H9 (cell line): ENCODE results near the gene ANK3. TPM values are rescaled to one million over a fixed set of nuclear protein-coding genes. Genes with fewer than 3 reads are reported as not detected.

Experiments
- DNase-seq: peaks from one replicate; pipeline ENCODE4 v3.0.0-alpha.2; 2017
- H2AFZ ChIP-seq: one replicate; pipeline ENCODE4 v1.6.1; 2013; ENCODE audit warnings: mild to moderate bottlenecking, low read length, control low read depth, moderate library complexity
- H2AK5ac ChIP-seq: 2 replicates; pipeline ENCODE4 v1.6.1; 2013; ENCODE audit warnings: low read length, control low read depth, mixed read lengths; ENCODE audit not compliant: insufficient read length
- H2BK120ac ChIP-seq: one replicate; pipeline ENCODE4 v1.6.1; 2013; ENCODE audit warnings: low read depth, mild to moderate bottlenecking, low read length, control low read depth, inconsistent platforms; ENCODE audit not compliant: poor library complexity, severe bottlenecking
- H2BK12ac ChIP-seq: 2 replicates; pipeline ENCODE4 v1.6.1; 2013; ENCODE audit warnings: low read length, control low read depth, mixed read lengths, low read depth; ENCODE audit not compliant: insufficient read length
- H2BK15ac ChIP-seq: 2 replicates; pipeline ENCODE4 v1.6.1; 2013; ENCODE audit warnings: low read depth, low read length, control low read depth
- H2BK20ac ChIP-seq: one replicate; pipeline ENCODE4 v1.6.1; 2013; ENCODE audit warnings: low read depth, mild to moderate bottlenecking, low read length, control low read depth, inconsistent platforms; ENCODE audit not compliant: poor library complexity, severe bottlenecking
- H2BK5ac ChIP-seq: 2 replicates; pipeline ENCODE4 v1.6.1; 2013; ENCODE audit warnings: low read length, control low read depth, mixed read lengths; ENCODE audit not compliant: insufficient read length
- H3K14ac ChIP-seq: 2 replicates; pipeline ENCODE4 v1.6.1; 2013; ENCODE audit warnings: low read length, control low read depth; ENCODE audit not compliant: insufficient read depth
- H3K18ac ChIP-seq: 2 replicates; pipeline ENCODE4 v1.6.1; 2013; ENCODE audit warnings: low read depth, mild to moderate bottlenecking, mixed read lengths, low read length, control low read depth; ENCODE audit not compliant: insufficient read length
- H3K23ac ChIP-seq: 2 replicates; pipeline ENCODE4 v1.6.1; 2013; ENCODE audit warnings: low read length, control low read depth, mixed read lengths, low read depth; ENCODE audit not compliant: insufficient read length
- H3K23me2 ChIP-seq: 2 replicates; pipeline ENCODE4 v1.6.1; 2013; ENCODE audit warnings: low read depth, mild to moderate bottlenecking, mixed read lengths, low read length, control low read depth; ENCODE audit not compliant: insufficient read length, poor library complexity, severe bottlenecking
- H3K27ac ChIP-seq: 2 replicates; pipeline ENCODE4 v1.5.1; 2013; ENCODE audit warnings: low read length, control low read depth, mixed read lengths, low read depth; ENCODE audit not compliant: insufficient read length
- H3K27me3 ChIP-seq: 2 replicates; pipeline ENCODE4 v1.6.1; 2013; ENCODE audit warnings: low read length, control low read depth, inconsistent platforms; ENCODE audit not compliant: insufficient read depth
- H3K4ac ChIP-seq: 2 replicates; pipeline ENCODE4 v1.6.1; 2013; ENCODE audit warnings: low read depth, mild to moderate bottlenecking, control low read depth, inconsistent platforms, low read length, moderate library complexity
- H3K4me1 ChIP-seq: 2 replicates; pipeline ENCODE4 v1.6.1; 2013; ENCODE audit warnings: low read length, control low read depth, inconsistent platforms; ENCODE audit not compliant: insufficient read depth
- H3K4me2 ChIP-seq: 2 replicates; pipeline ENCODE4 v1.6.1; 2013; ENCODE audit warnings: low read length, control low read depth, mixed read lengths; ENCODE audit not compliant: insufficient read length, insufficient read depth
- H3K56ac ChIP-seq: 2 replicates; pipeline ENCODE4 v1.6.1; 2013; ENCODE audit warnings: low read depth, mild to moderate bottlenecking, mixed read lengths, low read length, control low read depth; ENCODE audit not compliant: insufficient read length
- H3K79me1 ChIP-seq: 2 replicates; pipeline ENCODE4 v1.6.1; 2013; ENCODE audit warnings: low read depth, mild to moderate bottlenecking, moderate library complexity, low read length, control low read depth, inconsistent platforms; ENCODE audit not compliant: insufficient read depth, poor library complexity, severe bottlenecking
- H3K79me2 ChIP-seq: 2 replicates; pipeline ENCODE4 v1.6.1; 2013; ENCODE audit warnings: low read length, control low read depth, inconsistent platforms; ENCODE audit not compliant: insufficient read depth
- H3K9ac ChIP-seq: 2 replicates; pipeline ENCODE4 v1.6.1; 2013; ENCODE audit warnings: low read length, control low read depth, mixed read lengths; ENCODE audit not compliant: insufficient read length; ENCODE audit errors: extremely low read depth
- H3K9me3 ChIP-seq: one replicate; pipeline ENCODE4 v1.6.1; 2013; ENCODE audit warnings: low read depth, low read length, inconsistent platforms; ENCODE audit not compliant: control insufficient read depth
- H3T11ph ChIP-seq: one replicate; pipeline ENCODE4 v1.6.1; 2013; ENCODE audit warnings: mild to moderate bottlenecking, low read length, control low read depth, inconsistent platforms
- H4K20me1 ChIP-seq: one replicate; pipeline ENCODE4 v1.6.1; 2013; ENCODE audit not compliant: control insufficient read depth, insufficient read length, insufficient read depth
- H4K5ac ChIP-seq: 2 replicates; pipeline ENCODE4 v1.6.1; 2013; ENCODE audit warnings: low read depth, mild to moderate bottlenecking, mixed read lengths, low read length, control low read depth; ENCODE audit not compliant: insufficient read length
- H4K8ac ChIP-seq: replicated peaks from 2 replicates; pipeline ENCODE4 v1.6.1; 2013; ENCODE audit warnings: low read length, control low read depth, mixed read lengths, low read depth; ENCODE audit not compliant: insufficient read length
- H4K91ac ChIP-seq: 2 replicates; pipeline ENCODE4 v1.6.1; 2013; ENCODE audit warnings: low read depth, mild to moderate bottlenecking, moderate library complexity, mixed read lengths, low read length, control low read depth; ENCODE audit not compliant: insufficient read length
- H3K27ac Mint-ChIP-seq, 3 experiments: 2 replicates in 2 of 3; 3 replicates in 1 of 3; pipeline ENCODE4 v1.8.0; 2020 to 2021; ENCODE audit warnings: mixed read lengths in 3 of 3, mild to moderate bottlenecking in 1 of 3, moderate library complexity in 1 of 3
- H3K27me3 Mint-ChIP-seq: 2 replicates; pipeline ENCODE4 v1.8.0; 2021; ENCODE audit warnings: low read depth, mild to moderate bottlenecking, moderate library complexity, mixed read lengths
- H3K36me3 Mint-ChIP-seq, 3 experiments: 2 replicates in 2 of 3; 3 replicates in 1 of 3; pipeline ENCODE4 v1.8.0; 2020 to 2021; ENCODE audit warnings: low read depth in 3 of 3, mixed read lengths in 3 of 3; ENCODE audit not compliant: insufficient read depth in 1 of 3
- H3K4me1 Mint-ChIP-seq, 2 experiments: 2 replicates each; pipeline ENCODE4 v1.8.0; 2020; ENCODE audit warnings: mixed read lengths in 2 of 2
- H3K4me3 Mint-ChIP-seq, 2 experiments: 2 replicates in 1 of 2; 3 replicates in 1 of 2; pipeline ENCODE4 v1.8.0; 2020 to 2021; ENCODE audit warnings: mild to moderate bottlenecking in 2 of 2, mixed read lengths in 2 of 2, moderate library complexity in 1 of 2
- H3K9me3 Mint-ChIP-seq, 2 experiments: 2 replicates in 1 of 2; 3 replicates in 1 of 2; pipeline ENCODE4 v1.8.0; 2020; ENCODE audit warnings: mild to moderate bottlenecking in 2 of 2, mixed read lengths in 2 of 2, moderate library complexity in 1 of 2
- total RNA-seq: library from RNA; stranded (reverse); gene quantifications from 2 replicates; pipeline ENCODE4 v1.2.1, GENCODE V29; 2021
- TF ChIP-seq, protein P1 (sequence below): fragments of 200-600 bp; sonication (generic); conservative IDR thresholded peaks from 3 replicates; pipeline ENCODE4 v1.8.0; 2021; ENCODE audit warnings: antibody characterized with exemption, mild to moderate bottlenecking

ANK3 gene
- total RNA-seq, 1 experiment from 2014 or later, result 59.6 TPM

DNA sequence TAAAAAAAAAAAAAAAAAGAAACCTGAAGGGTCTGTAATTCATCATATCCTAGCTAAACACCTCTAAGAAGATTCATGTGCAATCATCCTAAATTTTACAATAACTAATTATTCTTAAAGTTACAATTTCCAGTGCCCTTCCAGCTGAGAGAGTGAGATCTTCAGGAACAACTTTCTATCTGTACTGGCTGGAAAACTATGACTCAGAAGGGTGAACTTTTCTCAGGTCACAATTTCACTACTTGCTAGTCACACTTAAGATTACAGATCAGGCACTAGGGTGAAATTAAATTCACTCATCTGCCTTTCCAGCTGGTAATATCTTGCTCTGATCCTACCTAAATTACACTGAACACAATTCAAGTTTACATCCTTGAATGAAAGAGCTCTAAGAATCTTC lies 158.8 kb downstream of the ANK3 start:
- H3K56ac ChIP-seq, result no peak overlapping the region
- no peak overlapping the region for H3K14ac ChIP-seq
- H3K23me2 ChIP-seq, result no peaks in the 10 kb centered on the region
- H3K23ac ChIP-seq, result no peak overlapping the region
- no peak overlapping the region for H4K8ac ChIP-seq
- Mint-ChIP-seq H3K4me1 (peaks cover 0 to 9% of the 10 kb centered on the region in 2 experiments; a peak in 3 of 4 replicates), H3K27ac (no peak overlapping the region), H3K27me3 (no peaks in the 10 kb centered on the region), H3K36me3 (no peaks in the 10 kb centered on the region), H3K4me3 (no peak overlapping the region), H3K9me3 (no peaks in the 10 kb centered on the region)
- no peak overlapping the region for H3T11ph ChIP-seq
- H2BK120ac ChIP-seq, result no peak overlapping the region
- no peak overlapping the region for H3K4me2 ChIP-seq
- no peak overlapping the region for H2BK20ac ChIP-seq
- no peak overlapping the region for H2BK15ac ChIP-seq
- no peaks in the 10 kb centered on the region for H3K79me1 ChIP-seq
- H4K91ac ChIP-seq, result no peak overlapping the region
- no peak overlapping the region for H3K4ac ChIP-seq
- no peak overlapping the region for H2BK12ac ChIP-seq
- no peak overlapping the region for H4K5ac ChIP-seq
- no peak overlapping the region for H2AK5ac ChIP-seq
- DNase-seq, result no peak
- H3K4me1 ChIP-seq, result no peaks in the 10 kb centered on the region; the same call in 1 of the 2 replicates
- no peaks in the 10 kb centered on the region for H3K79me2 ChIP-seq
- no peaks in the 10 kb centered on the region for H3K9me3 ChIP-seq
- H3K18ac ChIP-seq, result no peak overlapping the region
- H3K27ac ChIP-seq, result no peak overlapping the region
- H2BK5ac ChIP-seq, result no peak overlapping the region
- no peak overlapping the region for H3K9ac ChIP-seq
- TF ChIP-seq, protein P1, sequence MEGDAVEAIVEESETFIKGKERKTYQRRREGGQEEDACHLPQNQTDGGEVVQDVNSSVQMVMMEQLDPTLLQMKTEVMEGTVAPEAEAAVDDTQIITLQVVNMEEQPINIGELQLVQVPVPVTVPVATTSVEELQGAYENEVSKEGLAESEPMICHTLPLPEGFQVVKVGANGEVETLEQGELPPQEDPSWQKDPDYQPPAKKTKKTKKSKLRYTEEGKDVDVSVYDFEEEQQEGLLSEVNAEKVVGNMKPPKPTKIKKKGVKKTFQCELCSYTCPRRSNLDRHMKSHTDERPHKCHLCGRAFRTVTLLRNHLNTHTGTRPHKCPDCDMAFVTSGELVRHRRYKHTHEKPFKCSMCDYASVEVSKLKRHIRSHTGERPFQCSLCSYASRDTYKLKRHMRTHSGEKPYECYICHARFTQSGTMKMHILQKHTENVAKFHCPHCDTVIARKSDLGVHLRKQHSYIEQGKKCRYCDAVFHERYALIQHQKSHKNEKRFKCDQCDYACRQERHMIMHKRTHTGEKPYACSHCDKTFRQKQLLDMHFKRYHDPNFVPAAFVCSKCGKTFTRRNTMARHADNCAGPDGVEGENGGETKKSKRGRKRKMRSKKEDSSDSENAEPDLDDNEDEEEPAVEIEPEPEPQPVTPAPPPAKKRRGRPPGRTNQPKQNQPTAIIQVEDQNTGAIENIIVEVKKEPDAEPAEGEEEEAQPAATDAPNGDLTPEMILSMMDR, result no peak
- H2AFZ ChIP-seq, result no peak overlapping the region
- H3K27me3 ChIP-seq, result no peaks in the 10 kb centered on the region
- H4K20me1 ChIP-seq, result no peaks in the 10 kb centered on the region
